HTERT RPE-1 (cell line): ENCODE data around the gene COL6A1.

Source experiments
- in situ Hi-C: fragments of 300-500 bp; cut with MboI; formaldehyde crosslinking; loops from 4 replicates; pipeline ENCODE4 v1.14.3; 2020; ENCODE audit warnings: low sequenced_read_pairs

COL6A1 gene, protein sequence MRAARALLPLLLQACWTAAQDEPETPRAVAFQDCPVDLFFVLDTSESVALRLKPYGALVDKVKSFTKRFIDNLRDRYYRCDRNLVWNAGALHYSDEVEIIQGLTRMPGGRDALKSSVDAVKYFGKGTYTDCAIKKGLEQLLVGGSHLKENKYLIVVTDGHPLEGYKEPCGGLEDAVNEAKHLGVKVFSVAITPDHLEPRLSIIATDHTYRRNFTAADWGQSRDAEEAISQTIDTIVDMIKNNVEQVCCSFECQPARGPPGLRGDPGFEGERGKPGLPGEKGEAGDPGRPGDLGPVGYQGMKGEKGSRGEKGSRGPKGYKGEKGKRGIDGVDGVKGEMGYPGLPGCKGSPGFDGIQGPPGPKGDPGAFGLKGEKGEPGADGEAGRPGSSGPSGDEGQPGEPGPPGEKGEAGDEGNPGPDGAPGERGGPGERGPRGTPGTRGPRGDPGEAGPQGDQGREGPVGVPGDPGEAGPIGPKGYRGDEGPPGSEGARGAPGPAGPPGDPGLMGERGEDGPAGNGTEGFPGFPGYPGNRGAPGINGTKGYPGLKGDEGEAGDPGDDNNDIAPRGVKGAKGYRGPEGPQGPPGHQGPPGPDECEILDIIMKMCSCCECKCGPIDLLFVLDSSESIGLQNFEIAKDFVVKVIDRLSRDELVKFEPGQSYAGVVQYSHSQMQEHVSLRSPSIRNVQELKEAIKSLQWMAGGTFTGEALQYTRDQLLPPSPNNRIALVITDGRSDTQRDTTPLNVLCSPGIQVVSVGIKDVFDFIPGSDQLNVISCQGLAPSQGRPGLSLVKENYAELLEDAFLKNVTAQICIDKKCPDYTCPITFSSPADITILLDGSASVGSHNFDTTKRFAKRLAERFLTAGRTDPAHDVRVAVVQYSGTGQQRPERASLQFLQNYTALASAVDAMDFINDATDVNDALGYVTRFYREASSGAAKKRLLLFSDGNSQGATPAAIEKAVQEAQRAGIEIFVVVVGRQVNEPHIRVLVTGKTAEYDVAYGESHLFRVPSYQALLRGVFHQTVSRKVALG

DNA sequence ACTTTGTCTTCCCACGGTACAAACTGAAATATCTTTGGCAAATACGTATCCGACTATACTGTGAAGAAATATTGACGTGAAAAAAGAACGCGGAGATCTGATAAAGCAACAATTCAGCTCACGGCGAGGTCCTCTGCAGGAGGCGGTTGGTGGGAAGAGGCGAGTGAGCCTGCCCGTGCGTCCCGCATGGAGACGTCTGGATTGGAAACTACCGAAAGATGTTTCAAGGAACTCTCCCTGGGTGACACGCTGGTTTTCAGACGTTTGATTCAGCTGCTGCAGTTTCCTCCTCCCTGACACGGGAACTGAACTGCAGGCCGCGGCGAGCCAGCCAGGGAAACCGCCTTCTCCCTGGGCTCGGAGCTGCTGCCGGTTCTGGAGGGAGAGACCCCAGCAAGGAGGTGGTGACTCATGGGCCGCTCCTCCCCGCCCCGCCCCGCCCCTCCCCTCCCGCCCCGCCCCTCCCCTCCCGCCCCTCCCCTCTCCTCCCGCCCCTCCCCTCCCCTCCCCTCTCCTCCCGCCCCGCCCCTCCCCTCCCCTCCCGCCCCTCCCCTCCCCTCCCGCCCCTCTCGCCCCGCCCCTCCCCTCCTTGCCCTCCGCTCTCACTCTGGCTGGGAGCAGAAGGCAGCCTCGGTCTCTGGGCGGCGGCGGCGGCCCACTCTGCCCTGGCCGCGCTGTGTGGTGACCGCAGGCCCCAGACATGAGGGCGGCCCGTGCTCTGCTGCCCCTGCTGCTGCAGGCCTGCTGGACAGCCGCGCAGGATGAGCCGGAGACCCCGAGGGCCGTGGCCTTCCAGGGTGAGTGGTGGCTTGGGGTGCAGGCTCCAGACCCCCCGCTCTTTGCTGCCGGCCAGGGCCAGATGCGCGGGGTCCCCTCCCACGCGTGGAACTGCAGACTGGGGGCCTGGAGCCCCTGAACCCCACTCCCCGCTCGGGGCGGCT lies at the start of gene COL6A1:
COL6A1 (plus strand) TSS at position 620 of the 941 bp plus-strand sequence; CDS start at position 701, 81 bp downstream.
- in situ Hi-C loops = no loop called here

DNA sequence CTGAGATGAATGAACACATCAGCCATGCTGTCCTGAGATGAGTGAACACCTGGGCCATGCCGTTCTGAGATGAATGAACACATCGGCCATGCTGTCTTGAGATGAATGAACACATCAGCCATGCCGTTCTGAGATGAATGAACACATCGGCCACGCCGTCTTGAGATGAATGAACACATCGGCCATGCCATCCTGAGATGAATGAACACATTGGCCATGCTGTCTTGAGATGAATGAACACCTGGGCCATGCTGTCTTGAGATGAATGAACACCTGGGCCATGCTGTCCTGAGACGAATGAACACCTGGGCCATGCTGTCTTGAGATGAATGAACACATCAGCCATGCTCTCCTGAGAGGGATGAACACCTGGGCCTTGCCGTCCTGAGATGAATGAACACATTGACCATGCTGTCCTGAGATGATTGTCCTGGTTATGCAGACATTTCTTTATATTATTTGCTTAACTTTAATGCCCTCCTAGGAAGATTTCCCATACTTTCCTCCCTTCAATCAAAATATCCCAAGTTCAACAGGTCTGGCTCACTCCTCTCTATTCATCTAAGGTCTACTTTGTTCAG lies 48.6 kb upstream of the COL6A1 start:
- in situ Hi-C loops = no loop called here

DNA sequence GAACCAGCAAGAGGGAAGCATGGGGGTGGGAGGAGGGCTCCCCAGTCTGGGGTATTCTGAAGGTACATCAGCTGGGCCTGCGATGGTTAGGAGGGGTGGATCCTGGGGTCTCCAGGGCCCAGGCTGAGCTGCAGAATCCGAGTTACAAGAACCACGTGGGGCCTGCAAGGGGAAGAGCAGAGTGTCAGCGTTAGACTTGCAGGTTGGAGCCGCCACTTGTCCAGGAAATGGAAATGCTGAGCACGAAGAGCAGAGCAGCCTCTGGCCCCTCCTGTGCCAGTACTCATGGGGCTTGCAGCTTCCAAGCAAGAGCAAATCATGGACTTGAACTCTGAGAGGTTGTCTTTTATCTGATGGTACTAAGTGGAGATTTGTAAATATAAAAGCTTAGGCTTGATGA lies 47.5 kb upstream of the COL6A1 start:
- in situ Hi-C loops = no loop called here

DNA sequence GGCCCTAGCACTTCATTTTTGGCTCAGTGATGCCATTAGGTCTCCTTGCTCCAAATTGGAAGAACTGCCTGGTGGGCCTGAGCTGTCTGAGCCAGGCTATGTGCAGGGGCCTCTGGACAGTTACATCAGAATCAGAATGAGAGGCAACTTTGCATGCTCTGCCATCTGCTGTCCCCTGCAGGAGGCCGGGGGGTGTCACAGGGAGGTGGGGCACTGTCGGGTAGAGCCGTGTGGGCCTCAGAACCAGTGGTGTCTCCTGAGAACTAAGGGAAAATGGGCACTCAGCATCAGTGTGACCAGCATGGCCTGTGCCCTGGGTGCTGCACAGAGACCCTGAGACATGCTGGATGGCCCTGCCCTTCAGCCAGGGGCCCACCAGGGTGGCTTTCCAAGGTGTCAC lies 47.0 kb upstream of the COL6A1 start:
- in situ Hi-C loops = no loop called here

DNA sequence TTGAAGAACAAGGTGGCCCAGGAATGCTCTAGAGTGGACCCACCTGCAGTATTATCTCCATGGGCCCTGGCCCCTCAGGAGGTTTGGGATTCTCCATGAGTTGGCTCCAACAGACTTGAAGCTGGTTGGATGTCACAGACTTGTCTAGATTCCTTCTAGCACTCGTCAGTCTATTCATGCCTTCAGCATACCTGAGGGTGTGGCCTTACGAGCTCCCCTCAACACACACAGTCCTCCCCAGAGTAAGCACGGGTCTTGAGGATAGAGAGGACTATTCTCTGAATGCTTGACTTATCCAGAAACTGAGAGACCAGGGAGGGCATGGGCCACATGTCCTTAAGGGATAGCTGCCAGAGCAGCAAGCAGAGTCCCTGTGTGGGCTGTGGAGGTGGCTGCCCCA lies 45.9 kb upstream of the COL6A1 start:
- in situ Hi-C loops = no loop called here

DNA sequence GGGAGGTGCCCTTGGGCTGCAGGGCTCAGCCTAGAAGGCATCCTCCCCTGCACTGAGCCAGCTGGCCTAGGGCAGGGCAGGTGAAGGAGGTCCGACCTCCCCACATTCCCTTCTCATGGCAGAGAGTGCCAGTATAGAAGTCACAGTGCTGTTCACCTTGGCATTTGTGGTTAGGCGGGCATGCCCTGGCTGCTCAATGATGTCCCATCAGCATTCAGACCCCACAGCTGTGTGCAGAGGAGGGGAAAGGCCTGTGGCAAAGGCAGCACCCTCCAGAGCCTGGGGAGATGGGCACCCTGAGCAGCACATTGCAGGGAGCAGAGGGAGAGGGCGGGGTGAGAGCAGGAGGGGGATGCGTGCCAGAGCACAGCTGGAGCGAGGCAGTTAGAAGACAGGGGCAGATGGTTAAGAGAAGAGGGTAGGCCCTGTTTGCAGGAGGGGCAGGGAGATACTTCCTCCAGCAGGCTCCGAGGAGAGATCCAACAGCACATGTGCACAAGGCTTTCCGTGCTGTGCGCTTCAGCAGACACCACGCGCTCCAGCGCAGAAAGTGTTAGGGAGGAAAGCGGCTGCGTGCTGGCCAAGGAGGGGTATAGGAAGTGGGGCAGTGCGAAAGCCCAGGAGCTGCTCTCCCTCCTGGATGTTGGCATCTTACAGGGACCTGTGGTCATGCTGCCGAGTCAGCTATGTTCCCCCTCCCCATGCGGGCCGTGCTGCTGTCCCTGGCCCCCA lies 43.7 kb upstream of the COL6A1 start:
- in situ Hi-C loops = no loop called here

DNA sequence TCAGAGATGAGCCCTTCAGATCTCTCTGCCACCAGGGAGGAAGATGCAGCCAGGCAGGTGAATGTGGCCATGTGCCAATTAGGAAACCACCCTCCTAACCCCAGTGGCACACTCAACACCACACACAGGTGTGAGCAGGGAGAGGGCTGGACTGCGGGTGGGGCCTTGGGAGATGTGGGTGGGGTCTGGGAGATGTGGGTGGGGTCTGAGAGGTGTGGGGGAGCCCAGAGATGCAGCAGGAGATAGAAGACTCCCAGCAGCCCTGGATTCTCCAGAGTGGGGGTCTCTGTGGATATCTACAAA lies 43.2 kb upstream of the COL6A1 start:
- in situ Hi-C loops = no loop called here

DNA sequence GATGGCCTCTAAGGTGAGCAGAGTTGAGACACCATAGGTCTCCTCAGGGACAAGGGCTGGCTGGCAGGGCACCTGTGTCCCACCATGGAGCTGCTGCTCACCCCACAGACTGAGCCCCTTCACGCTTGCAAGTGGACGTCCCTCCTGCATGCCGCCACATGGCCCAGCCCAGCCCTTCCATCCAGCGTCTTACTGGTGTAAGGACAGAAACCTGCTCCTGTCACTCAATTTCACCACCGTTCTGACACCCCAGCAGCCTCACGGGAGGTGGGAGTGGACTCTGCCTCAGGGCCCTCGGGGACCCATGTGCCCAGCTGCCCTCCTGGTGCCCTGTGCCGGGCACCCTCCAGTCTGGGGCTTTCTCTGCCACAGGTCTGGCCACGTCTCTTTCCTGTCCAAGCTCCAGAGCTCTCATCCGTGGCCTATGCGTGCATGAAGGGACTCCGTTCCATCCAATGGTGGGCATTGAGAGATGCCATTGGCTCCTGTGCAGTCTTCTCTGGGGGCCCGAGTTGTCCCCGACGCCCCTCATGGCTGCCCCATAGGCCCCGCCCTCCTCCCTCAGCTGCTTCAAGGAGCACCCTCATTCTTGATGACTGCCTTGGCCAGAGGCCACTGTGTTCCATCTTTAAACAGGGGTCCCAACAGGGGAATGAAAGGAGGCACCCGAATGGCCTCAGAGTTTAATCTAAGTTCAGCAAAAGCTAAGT lies 42.6 kb upstream of the COL6A1 start:
- in situ Hi-C loops = no loop called here

DNA sequence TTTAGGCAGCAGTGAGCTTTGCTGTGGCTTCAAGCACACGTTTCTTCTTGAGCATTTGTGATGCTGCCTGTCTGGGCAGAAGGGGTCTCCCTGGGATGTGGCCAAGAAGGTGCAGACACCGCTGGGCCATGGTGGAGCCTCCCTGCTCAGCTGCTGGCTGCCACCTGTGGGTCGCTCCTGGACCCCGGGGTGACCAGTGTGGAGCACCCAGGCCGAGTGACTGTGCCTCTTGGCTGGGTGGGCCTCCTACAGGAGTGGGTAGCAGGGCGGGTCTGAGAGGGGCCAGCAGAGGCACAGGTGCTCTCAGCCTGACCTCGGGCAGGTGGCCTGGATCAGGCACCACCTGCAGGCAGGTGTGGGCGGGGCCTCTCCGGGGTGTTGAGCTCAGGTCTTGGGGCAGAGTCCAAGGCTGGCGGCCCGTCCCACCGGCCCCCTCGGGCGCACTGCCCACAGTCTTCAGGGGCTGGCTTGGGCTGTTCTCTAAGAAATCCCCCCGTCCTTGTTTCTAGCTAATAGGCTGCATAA lies 42.0 kb upstream of the COL6A1 start:
- in situ Hi-C loops = no loop called here

DNA sequence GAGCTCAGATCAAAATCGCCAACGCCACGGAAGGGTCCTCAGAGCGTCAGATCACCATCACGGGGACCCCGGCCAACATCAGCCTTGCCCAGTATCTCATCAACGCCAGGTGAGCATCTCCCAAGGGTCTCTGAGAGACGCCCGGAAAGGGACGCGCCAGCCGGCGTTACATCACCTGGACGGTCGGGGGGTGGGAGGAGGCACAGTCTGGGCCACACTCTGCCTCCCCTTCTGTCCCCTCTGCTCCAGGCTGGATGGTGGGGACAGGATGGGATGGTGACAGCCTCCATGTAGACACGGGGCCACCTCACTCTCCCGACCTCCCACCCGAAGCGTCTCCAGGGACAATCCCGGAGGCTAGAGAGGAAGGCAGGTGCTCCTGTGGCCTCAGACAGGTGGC lies 41.5 kb upstream of the COL6A1 start:
- in situ Hi-C loops = no loop called here

DNA sequence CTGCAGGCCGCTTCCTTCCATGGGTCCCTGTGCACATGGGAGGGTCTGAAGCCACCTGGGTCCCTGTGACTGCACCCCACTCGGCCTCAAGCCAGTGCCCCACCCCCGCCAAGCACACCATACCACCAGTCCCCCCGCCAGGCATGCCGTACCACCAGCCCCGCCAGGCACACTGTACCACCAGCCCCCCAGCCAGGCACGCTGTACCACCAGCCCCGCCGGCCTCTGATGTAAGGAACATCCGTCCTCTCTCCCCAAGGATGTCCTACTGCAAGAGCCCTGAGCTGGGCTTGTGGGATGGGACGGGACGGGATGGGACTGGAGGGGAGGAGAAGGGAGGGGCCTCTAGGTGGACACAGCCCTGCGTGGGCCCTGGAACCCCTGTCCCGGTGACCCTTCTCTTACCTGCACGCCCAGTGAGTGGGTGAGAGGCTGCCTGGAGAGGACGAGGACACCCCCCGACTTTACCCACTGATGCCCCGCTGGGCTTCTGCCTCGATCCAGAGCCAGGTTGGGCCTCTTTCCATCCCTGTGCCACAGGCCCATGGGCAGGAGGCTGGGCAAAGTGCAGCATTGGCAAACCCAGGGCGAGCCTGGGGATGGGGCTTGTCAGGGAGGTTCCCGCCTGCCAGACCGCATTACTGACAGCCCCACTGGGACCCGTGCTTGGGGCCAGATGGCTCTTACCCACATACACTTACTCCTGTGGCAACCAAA lies 40.8 kb upstream of the COL6A1 start:
- in situ Hi-C loops = no loop called here

DNA sequence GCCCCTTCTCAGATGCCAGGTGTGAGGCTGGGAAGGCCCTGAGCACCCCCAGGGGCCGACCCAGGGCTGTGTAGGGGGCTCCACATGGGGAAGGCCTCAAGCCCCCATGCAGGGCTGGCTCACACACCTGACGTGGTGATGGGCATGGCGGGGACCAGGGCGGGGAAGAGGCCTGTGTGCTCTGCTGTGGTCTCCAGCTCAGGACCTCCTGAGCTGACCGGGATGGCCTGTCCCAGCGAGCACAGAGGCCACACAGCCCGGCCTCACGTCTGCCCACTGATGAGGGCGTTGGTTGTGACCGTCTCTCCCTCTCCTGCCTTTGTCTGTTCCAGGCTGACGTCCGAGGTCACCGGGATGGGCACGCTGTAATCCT lies 40.2 kb upstream of the COL6A1 start:
- in situ Hi-C loops = no loop called here

DNA sequence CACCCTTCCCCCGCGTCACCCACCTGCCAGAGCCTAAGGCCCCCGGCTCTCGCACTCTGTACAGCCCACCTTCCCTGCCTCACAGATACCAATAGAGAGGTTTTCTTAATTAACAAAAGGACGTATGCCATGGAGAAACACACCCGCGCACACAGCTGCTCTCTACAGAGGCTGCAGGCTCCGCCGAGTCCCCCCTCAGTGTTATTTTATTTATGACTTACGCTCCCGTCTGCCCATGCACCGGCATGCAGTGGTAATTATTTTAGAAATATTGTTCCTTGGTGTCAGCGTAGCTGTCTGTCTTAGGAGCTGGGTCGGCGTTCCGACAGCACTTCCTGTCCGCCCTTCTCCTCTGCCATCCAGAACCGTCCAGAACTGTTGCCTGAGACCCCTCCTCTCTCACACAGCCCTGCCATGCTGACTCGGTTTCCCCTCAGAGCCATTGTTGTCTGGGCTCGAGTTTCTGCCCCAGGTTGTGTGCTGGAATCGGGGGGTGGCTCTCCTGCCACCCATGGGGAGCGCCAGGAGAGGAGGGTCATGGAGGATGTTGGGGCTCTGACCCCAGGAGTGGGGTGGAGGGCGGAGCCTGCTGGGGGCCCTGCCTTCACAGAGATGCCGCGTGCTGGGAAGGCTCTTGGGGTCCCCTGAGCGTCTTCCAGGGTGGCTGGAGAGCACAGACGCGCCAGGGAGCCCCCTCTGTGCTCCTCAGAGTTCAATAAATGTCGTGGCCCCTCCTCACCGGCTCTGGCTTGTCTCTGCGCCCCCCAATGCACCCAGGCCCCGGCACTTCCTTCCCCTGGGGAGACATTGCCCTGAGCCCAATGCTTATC lies 39.6 kb upstream of the COL6A1 start:
- in situ Hi-C loops = no loop called here

DNA sequence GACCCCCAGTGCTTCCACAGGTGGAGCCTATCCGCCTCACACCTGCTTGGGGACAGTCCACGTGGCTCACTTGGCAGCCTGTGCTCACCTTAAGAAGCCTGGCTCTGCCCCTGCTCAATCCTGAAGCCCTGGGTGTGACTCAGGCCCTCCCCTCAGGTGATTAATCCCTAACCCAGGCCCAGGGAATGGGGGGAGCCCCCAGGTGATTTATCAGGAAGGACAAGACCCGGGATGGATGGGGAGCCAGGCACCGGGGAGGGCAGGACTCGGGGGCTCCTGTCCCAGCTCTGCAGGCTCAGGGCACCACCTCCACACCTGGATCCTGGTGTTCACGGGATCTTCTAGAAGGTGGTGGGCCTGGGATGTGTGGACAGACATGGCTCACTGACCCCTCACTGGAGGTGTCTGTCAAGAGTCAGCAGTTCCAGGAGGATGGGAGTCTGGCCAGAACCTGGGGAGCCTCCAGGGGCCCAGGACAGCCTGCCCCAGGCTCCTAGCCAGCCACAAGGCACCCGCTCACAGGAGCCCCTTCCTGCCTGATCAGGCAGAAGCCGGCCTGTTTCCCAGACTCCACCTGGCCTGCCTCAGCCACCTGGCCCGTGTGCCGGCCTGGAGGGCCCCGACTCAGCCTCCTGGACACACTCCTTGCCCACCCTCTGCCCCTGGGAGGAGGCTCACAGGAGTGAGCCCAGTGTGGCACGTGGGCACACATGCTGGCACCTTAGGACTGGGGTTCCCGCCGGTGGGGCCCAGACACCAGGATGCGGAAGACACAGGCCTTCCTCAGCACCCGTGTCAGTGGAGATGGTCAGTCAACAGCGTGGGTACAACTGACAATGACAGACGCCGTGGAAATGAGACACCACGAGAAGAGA lies 38.6 kb upstream of the COL6A1 start:
- in situ Hi-C loops = no loop called here

DNA sequence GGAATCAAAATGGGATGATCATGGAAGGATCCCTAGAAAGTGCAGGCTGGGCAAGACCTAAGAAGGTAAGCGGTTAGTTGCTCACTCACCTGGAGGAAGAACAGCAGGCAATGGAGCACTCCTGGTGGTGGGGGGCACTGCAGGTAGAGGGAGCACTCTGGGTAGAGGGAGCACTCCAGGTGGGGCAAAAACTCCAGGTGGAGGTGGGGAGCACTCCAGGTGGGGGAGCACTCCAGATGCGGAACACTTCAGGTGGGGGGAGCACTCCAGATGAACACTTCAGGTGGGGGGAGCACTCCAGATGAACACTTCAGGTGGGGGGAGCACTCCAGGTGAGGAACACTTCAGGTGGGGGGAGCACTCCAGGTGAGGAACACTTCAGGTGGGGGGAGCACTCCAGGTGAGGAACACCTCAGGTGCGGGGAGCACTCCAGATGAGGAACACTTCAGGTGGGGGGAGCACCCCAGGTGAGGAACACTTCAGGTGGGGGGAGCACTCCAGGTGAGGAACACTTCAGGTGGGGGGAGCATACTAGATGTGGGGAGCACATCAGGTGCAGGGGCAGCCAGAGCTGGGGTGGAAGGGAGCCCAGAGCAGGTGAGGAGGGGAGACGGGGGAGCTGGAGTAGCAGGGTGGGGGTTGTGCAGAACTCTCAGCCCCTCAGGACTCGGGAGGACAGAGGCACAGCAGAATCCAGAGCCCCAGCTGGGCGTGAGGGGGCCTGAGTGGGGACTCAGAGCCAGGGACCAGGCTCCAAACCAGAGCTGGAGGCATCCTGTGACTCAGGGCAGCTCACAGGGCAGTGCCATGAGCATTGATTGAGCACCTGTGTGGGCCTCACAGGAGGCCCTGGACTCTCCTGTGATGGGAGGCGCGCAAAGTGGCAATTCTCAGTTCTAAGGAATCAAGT lies 37.7 kb upstream of the COL6A1 start:
- in situ Hi-C loops = no loop called here

DNA sequence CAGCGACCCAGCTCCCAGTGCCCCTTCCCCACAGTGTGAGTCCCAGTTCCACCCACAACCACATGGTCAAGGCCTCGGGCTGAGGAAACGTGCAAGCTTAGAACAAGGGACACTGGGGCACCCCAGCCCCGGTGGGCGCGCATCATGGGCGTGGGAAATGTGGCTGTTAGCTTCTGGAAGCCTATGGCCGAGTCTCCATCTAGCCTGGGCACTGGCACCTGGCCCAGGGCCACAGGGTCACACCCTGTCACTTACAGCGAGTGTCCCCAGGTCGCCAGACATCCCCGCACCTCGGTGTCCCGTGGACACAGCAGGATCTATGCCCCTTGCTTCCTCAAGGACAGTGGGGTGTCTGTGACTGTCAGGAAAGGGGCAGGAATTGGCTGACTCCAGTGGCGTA lies 37.0 kb upstream of the COL6A1 start:
- in situ Hi-C loops = no loop called here
